PC-9 (cell line): Measurements from ENCODE around the gene KIAA0753.

Experiments used
- EZH2 ChIP-seq: fragments of 200-600 bp; sonication (generic); IDR thresholded peaks from 2 replicates; pipeline ENCODE4 v1.8.0; 2017; ENCODE audit warnings: antibody characterized with exemption, low read depth
- TF ChIP-seq, protein P1 (sequence below): fragments of 200-600 bp; sonication (generic); conservative IDR thresholded peaks from 2 replicates; pipeline ENCODE4 v1.6.1; 2017; ENCODE audit warnings: mixed run types, antibody characterized with exemption, mild to moderate bottlenecking, moderate library complexity

DNA sequence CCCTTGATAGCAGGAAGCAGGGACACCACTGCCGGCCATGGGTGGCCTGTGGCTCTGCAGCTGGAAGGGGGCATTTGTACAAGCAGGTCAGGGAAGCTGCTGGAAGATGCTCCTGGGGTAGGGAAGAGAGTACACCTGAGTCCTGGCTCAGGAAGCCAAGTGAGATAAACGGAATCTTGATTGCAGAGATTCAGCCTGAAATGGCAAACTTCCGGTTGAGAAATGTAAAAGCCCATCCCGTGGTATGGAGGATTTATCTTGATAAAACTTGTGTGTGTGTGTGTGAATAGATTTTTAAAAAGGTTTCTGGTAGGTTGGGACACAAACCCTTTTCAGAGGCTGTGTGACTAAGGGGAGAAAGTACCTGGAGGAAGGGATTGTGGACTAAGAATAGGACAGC lies 40.7 kb upstream of the KIAA0753 start:
- TF ChIP-seq, protein P1, sequence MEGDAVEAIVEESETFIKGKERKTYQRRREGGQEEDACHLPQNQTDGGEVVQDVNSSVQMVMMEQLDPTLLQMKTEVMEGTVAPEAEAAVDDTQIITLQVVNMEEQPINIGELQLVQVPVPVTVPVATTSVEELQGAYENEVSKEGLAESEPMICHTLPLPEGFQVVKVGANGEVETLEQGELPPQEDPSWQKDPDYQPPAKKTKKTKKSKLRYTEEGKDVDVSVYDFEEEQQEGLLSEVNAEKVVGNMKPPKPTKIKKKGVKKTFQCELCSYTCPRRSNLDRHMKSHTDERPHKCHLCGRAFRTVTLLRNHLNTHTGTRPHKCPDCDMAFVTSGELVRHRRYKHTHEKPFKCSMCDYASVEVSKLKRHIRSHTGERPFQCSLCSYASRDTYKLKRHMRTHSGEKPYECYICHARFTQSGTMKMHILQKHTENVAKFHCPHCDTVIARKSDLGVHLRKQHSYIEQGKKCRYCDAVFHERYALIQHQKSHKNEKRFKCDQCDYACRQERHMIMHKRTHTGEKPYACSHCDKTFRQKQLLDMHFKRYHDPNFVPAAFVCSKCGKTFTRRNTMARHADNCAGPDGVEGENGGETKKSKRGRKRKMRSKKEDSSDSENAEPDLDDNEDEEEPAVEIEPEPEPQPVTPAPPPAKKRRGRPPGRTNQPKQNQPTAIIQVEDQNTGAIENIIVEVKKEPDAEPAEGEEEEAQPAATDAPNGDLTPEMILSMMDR: no peak
- no peak for TF ChIP-seq EZH2
